Vagina (tissue), 2 donors: Measurements from ENCODE around the gene ANKRD36B.
"Not testable (repeated sequence)": the region's sequence is repeated elsewhere in the genome, so short reads cannot be mapped to it uniquely, and the experiment has no call there.

Experiments used
- CTCF ChIP-seq, 3 experiments: fragments of 450-650 bp in 2 of 3; fragments of 200-600 bp in 1 of 3; sonication (generic) in 1 of 3; IDR thresholded peaks; one replicate each; pipeline ENCODE4 v1.5.1; 2017 to 2019; ENCODE audit warnings: antibody characterized with exemption in 3 of 3, mild to moderate bottlenecking in 2 of 3, moderate library complexity in 2 of 3
- POLR2A ChIP-seq, 2 donors: fragments of 450-650 bp; IDR thresholded peaks; one replicate each; pipeline ENCODE4 v1.6.1; 2017; ENCODE audit warnings: antibody characterized with exemption in 2 of 2, mild to moderate bottlenecking in 2 of 2, moderate library complexity in 2 of 2
- POLR2AphosphoS5 ChIP-seq, 2 donors: sonication (generic); formaldehyde crosslinking; IDR thresholded peaks; one replicate each; pipeline ENCODE4 v1.9.0; 2017; ENCODE audit warnings: antibody characterized with exemption in 2 of 2, mild to moderate bottlenecking in 2 of 2, low read depth in 1 of 2; ENCODE audit not compliant: insufficient read depth in 1 of 2

- not testable (repeated sequence) for TF ChIP-seq CTCF (IDR thresholded peaks at IDR 0.05); POLR2AphosphoS5 (IDR thresholded peaks at IDR 0.05; ENCODE audit: insufficient read depth in 1 of 2, low read depth in 1 of 2); POLR2A (IDR thresholded peaks at IDR 0.05)
Observed at GRCh38 chr2:97525904-97526303, 63.8 kb downstream of the ANKRD36B start.
